Measurements from ENCODE around the gene SHB. TPM values are rescaled to one million over a fixed set of nuclear protein-coding genes. Genes with fewer than 3 reads are reported as not detected.

The SHB gene
- total and polyA plus RNA-seq, 2 donors (not counting 1 experiment from before 2014, with no cell fraction given): 9.9 to 13.9 TPM

GRCh38 chr9:38083858-38084555 lies 15.0 kb upstream of the SHB start:
- Histone ChIP-seq H3K4me2 (ENCODE audit: extremely low read depth, insufficient read depth, low read length) (no peak overlapping the region), H3K9ac (ENCODE audit: insufficient read depth, low read length) (no peak overlapping the region), H3K4me3 (replicated peaks in 1 of 4; ENCODE audit: control extremely low read depth in 1 of 4, insufficient read depth in 1 of 4, low read depth in 3 of 4, low read length in 4 of 4) (no peak overlapping the region), H3K27me3 (ENCODE audit: control insufficient read depth, insufficient read depth, low read length) (no peaks in the 10 kb centered on the region), H3K36me3 (ENCODE audit: control insufficient read depth, insufficient read depth, low read length) (no peaks in the 10 kb centered on the region), H4K20me1 (ENCODE audit: control insufficient read depth, extremely low read depth, insufficient read depth, low read length) (no peaks in the 10 kb centered on the region), H3K27ac (ENCODE audit: insufficient read depth, low read length) (no peak overlapping the region), H3K9me3 (ENCODE audit: control insufficient read depth, insufficient read depth, low read depth, low read length) (no peaks in the 10 kb centered on the region), H3K79me2 (ENCODE audit: control insufficient read depth, insufficient read depth, low read length) (no peaks in the 10 kb centered on the region), H2AFZ (ENCODE audit: low read length) (no peak overlapping the region), H3K4me1 (ENCODE audit: control insufficient read depth, extremely low read depth, insufficient read depth, low read length) (no peaks in the 10 kb centered on the region)
- DNase-seq (ENCODE audit: low read depth in 2 of 2): peak in 1 of 2 donors; percentile 49
- TF ChIP-seq CTCF (conservative IDR thresholded peaks at IDR 0.05 in 1 of 2, IDR thresholded peaks at IDR 0.05 in 1 of 2; ENCODE audit: low read depth in 1 of 2, low read length in 2 of 2) (no peak), EZH2 (IDR thresholded peaks at IDR 0.05; ENCODE audit: low read length, missing control alignments) (no peak)

- H3K9ac ChIP-seq (ENCODE audit: insufficient read depth, low read length): no peak overlapping the region
- TF ChIP-seq EZH2 (IDR thresholded peaks at IDR 0.05; ENCODE audit: low read length, missing control alignments) (no peak), CTCF (conservative IDR thresholded peaks at IDR 0.05 in 1 of 2, IDR thresholded peaks at IDR 0.05 in 1 of 2; ENCODE audit: low read depth in 1 of 2, low read length in 2 of 2) (no peak)
- no peak overlapping the region for H2AFZ ChIP-seq (ENCODE audit: low read length)
- peak in 1 of 2 donors; percentile 14 for DNase-seq (ENCODE audit: low read depth in 2 of 2)
- H3K4me2 ChIP-seq (ENCODE audit: extremely low read depth, insufficient read depth, low read length): no peak overlapping the region
- H3K4me3 ChIP-seq (replicated peaks in 1 of 4; ENCODE audit: control extremely low read depth in 1 of 4, insufficient read depth in 1 of 4, low read depth in 3 of 4, low read length in 4 of 4): no peak overlapping the region
- H3K27me3 ChIP-seq (ENCODE audit: control insufficient read depth, insufficient read depth, low read length): no peaks in the 10 kb centered on the region
- H3K27ac ChIP-seq (ENCODE audit: insufficient read depth, low read length): no peak overlapping the region
- H3K79me2 ChIP-seq (ENCODE audit: control insufficient read depth, insufficient read depth, low read length): no peaks in the 10 kb centered on the region
- no peaks in the 10 kb centered on the region for H4K20me1 ChIP-seq (ENCODE audit: control insufficient read depth, extremely low read depth, insufficient read depth, low read length)
- no peaks in the 10 kb centered on the region for H3K36me3 ChIP-seq (ENCODE audit: control insufficient read depth, insufficient read depth, low read length)
- H3K9me3 ChIP-seq (ENCODE audit: control insufficient read depth, insufficient read depth, low read depth, low read length): no peaks in the 10 kb centered on the region
- no peaks in the 10 kb centered on the region for H3K4me1 ChIP-seq (ENCODE audit: control insufficient read depth, extremely low read depth, insufficient read depth, low read length)
Measured at GRCh38 chr9:38082446-38083287, 13.6 kb upstream of the SHB start.

- no peak for TF ChIP-seq CTCF (conservative IDR thresholded peaks at IDR 0.05 in 1 of 2, IDR thresholded peaks at IDR 0.05 in 1 of 2; ENCODE audit: low read depth in 1 of 2, low read length in 2 of 2)
- no peak for TF ChIP-seq EZH2 (IDR thresholded peaks at IDR 0.05; ENCODE audit: low read length, missing control alignments)
- Histone ChIP-seq H3K9me3 (ENCODE audit: control insufficient read depth, insufficient read depth, low read depth, low read length) (no peaks in the 10 kb centered on the region), H3K36me3 (ENCODE audit: control insufficient read depth, insufficient read depth, low read length) (no peaks in the 10 kb centered on the region)
Measured at GRCh38 chr9:38081356-38082108, 12.5 kb upstream of the SHB start.

More at GRCh38 chr9:38081356-38082108, 12.5 kb upstream of the SHB start:
- Histone ChIP-seq H3K4me2 (ENCODE audit: extremely low read depth, insufficient read depth, low read length) (no peak overlapping the region), H3K79me2 (ENCODE audit: control insufficient read depth, insufficient read depth, low read length) (no peaks in the 10 kb centered on the region), H3K27ac (ENCODE audit: insufficient read depth, low read length) (no peak overlapping the region), H2AFZ (ENCODE audit: low read length) (no peak overlapping the region), H3K9ac (ENCODE audit: insufficient read depth, low read length) (no peak overlapping the region), H3K4me3 (replicated peaks in 1 of 4; ENCODE audit: control extremely low read depth in 1 of 4, insufficient read depth in 1 of 4, low read depth in 3 of 4, low read length in 4 of 4) (no peak overlapping the region), H3K4me1 (ENCODE audit: control insufficient read depth, extremely low read depth, insufficient read depth, low read length) (no peaks in the 10 kb centered on the region), H4K20me1 (ENCODE audit: control insufficient read depth, extremely low read depth, insufficient read depth, low read length) (no peaks in the 10 kb centered on the region), H3K27me3 (ENCODE audit: control insufficient read depth, insufficient read depth, low read length) (no peaks in the 10 kb centered on the region)
- peak in 1 of 2 donors; percentile 51 for DNase-seq (ENCODE audit: low read depth in 2 of 2)
